ENCODE measurements around the gene FGA. TPM values are rescaled to one million over a fixed set of nuclear protein-coding genes. Genes with fewer than 3 reads are reported as not detected.

FGA gene
- total and polyA plus RNA-seq, 12 donors = 0.01 to 0.37 TPM; not detected in 10

GRCh38 chr4:154608361-154609252, 18.1 kb upstream of the FGA start:
- peaks cover 0 to 20% (median 0%) of the 10 kb centered on the region in 7 donors for H3K27me3 ChIP-seq
- whole genome bisulfite sequencing, 2 donors = 76 to 88% methylated on average over 3 of the region's 3 CpGs
- intact Hi-C loops (cut with DNase I) = no loop called here
- no peaks in the 10 kb centered on the region for H3K36me3 ChIP-seq
- no peak for TF ChIP-seq CTCF (IDR thresholded peaks at IDR 0.05)
- no peaks in the 10 kb centered on the region for H3K4me1 ChIP-seq
- DNase-seq = no peak
- H3K27ac ChIP-seq = no peak overlapping the region
- ATAC-seq = no peak
- H3K9me3 ChIP-seq = no peaks in the 10 kb centered on the region
- H3K4me3 ChIP-seq = no peak overlapping the region

- Histone ChIP-seq H3K4me3 (no peak overlapping the region), H3K27me3 (peaks cover 0 to 25% (median 0%) of the 10 kb centered on the region in 7 donors), H3K27ac (no peak overlapping the region), H3K36me3 (no peaks in the 10 kb centered on the region), H3K4me1 (no peaks in the 10 kb centered on the region), H3K9me3 (no peaks in the 10 kb centered on the region)
- DNase-seq = no peak
- 80 to 84% methylated on average over 6 of the region's 6 CpGs for WGBS, 2 donors
- intact Hi-C loops (cut with DNase I) = no loop called here
- no peak for TF ChIP-seq CTCF (IDR thresholded peaks at IDR 0.05)
- ATAC-seq = no peak
These were observed 16.5 kb upstream of the FGA start for GRCh38 chr4:154606728-154607723.

- WGBS, 2 donors = 75 to 82% methylated on average over 4 of the region's 4 CpGs
- H3K27me3 ChIP-seq = peaks cover 0 to 29% (median 0%) of the 10 kb centered on the region in 7 donors
- DNase-seq (no peak), ATAC-seq (no peak)
- no peak overlapping the region for H3K27ac ChIP-seq
- H3K4me3 ChIP-seq = no peak overlapping the region
- no peaks in the 10 kb centered on the region for H3K4me1 ChIP-seq
- TF ChIP-seq CTCF (IDR thresholded peaks at IDR 0.05) = no peak
- H3K9me3 ChIP-seq = no peaks in the 10 kb centered on the region
- intact Hi-C loops (cut with DNase I) = no loop called here
- H3K36me3 ChIP-seq = no peaks in the 10 kb centered on the region
These were observed 14.2 kb upstream of the FGA start for GRCh38 chr4:154604696-154605200.

Measured in heart right ventricle (tissue), 16 donors.